WTC11 (cell line): ENCODE results near the gene EMP1. TPM values are rescaled to one million over a fixed set of nuclear protein-coding genes. Genes with fewer than 3 reads are reported as not detected.

Experiments used
- ATAC-seq: fragments of 200-7000 bp; cut with Tn5 transposase; 2 replicates; pipeline ENCODE4 v1.10.0; 2021; ENCODE audit warnings: mild to moderate bottlenecking, moderate library complexity
- CTCF ChIA-PET: fragments of 300-600 bp; sonication (Branson Sonifier 250); formaldehyde crosslinking; loops from one replicate; lab custom pipeline; 2021; ENCODE audit warnings: antibody characterized with exemption; lab: Charles Lee
- POLR2A ChIA-PET: fragments of 350-600 bp; sonication (Branson Sonifier 250); formaldehyde crosslinking; loops from one replicate; lab custom pipeline; 2021; ENCODE audit warnings: antibody characterized with exemption; lab: Charles Lee
- DNase-seq: peaks from one replicate; pipeline ENCODE4 v3.0.0; 2021; ENCODE audit warnings: low spot score
- H3K27ac Mint-ChIP-seq: 2 replicates; pipeline ENCODE4 v1.8.0; 2021; ENCODE audit warnings: mixed read lengths
- H3K27me3 Mint-ChIP-seq: 2 replicates; pipeline ENCODE4 v1.8.0; 2021; ENCODE audit warnings: low read depth, mild to moderate bottlenecking, moderate library complexity, mixed read lengths
- H3K36me3 Mint-ChIP-seq: 2 replicates; pipeline ENCODE4 v1.8.0; 2021; ENCODE audit warnings: mixed read lengths
- H3K4me1 Mint-ChIP-seq: 2 replicates; pipeline ENCODE4 v1.8.0; 2022; ENCODE audit warnings: mixed read lengths
- H3K4me3 Mint-ChIP-seq: 2 replicates; pipeline ENCODE4 v1.8.0; 2021; ENCODE audit warnings: mild to moderate bottlenecking, moderate library complexity, mixed read lengths
- H3K9me3 Mint-ChIP-seq: 2 replicates; pipeline ENCODE4 v1.8.0; 2021; ENCODE audit warnings: mixed read lengths
- AR ChIP-seq: fragments of 250-450 bp; sonication (Bioruptor Pico); IDR thresholded peaks from 2 replicates; pipeline ENCODE4 v1.9.0; 2021; ENCODE audit warnings: mild to moderate bottlenecking
- ATF1 ChIP-seq: sonication (generic); formaldehyde crosslinking; IDR thresholded peaks from 2 replicates; pipeline ENCODE4 v1.8.1; 2023; ENCODE audit warnings: mild to moderate bottlenecking, moderate library complexity, missing genetic modification reagents
- ATF3 ChIP-seq: sonication (generic); formaldehyde crosslinking; conservative IDR thresholded peaks from 2 replicates; pipeline ENCODE4 v1.8.1; 2022; ENCODE audit warnings: mild to moderate bottlenecking, missing genetic modification reagents
- CREM ChIP-seq: sonication (generic); formaldehyde crosslinking; IDR thresholded peaks from 2 replicates; pipeline ENCODE4 v1.8.1; 2022; ENCODE audit warnings: mild to moderate bottlenecking, missing genetic modification reagents, moderate library complexity
- ERG ChIP-seq: fragments of 250-450 bp; sonication (Bioruptor Pico); IDR thresholded peaks from 2 replicates; pipeline ENCODE4 v1.8.0; 2021; ENCODE audit warnings: mild to moderate bottlenecking
- ESRRA ChIP-seq: sonication (generic); formaldehyde crosslinking; IDR thresholded peaks from 2 replicates; pipeline ENCODE4 v1.8.1; 2022; ENCODE audit warnings: mild to moderate bottlenecking, missing genetic modification reagents, borderline replicate concordance
- ETV6 ChIP-seq: sonication (generic); formaldehyde crosslinking; IDR thresholded peaks from 2 replicates; pipeline ENCODE4 v1.8.1; 2022; ENCODE audit warnings: mild to moderate bottlenecking, missing genetic modification reagents
- GTF2I ChIP-seq: fragments of 250-450 bp; sonication (Bioruptor Pico); conservative IDR thresholded peaks from 2 replicates; pipeline ENCODE4 v1.4.0; 2021; ENCODE audit warnings: mild to moderate bottlenecking
- MLX ChIP-seq: sonication (generic); formaldehyde crosslinking; IDR thresholded peaks from 2 replicates; pipeline ENCODE4 v1.8.1; 2023; ENCODE audit warnings: mild to moderate bottlenecking, missing genetic modification reagents, moderate library complexity
- NR1H2 ChIP-seq: sonication (generic); formaldehyde crosslinking; IDR thresholded peaks from 2 replicates; pipeline ENCODE4 v1.9.0; 2021; ENCODE audit warnings: mild to moderate bottlenecking, moderate library complexity, missing genetic modification reagents
- RORB ChIP-seq: fragments of 250-450 bp; sonication (Bioruptor Pico); IDR thresholded peaks from 2 replicates; pipeline ENCODE4 v1.9.0; 2021; ENCODE audit warnings: mild to moderate bottlenecking
- SMAD3 ChIP-seq: sonication (generic); formaldehyde crosslinking; IDR thresholded peaks from 2 replicates; pipeline ENCODE4 v1.8.0; 2022; ENCODE audit warnings: missing genetic modification reagents, mild to moderate bottlenecking, borderline replicate concordance
- SMAD4 ChIP-seq: sonication (generic); formaldehyde crosslinking; IDR thresholded peaks from 2 replicates; pipeline ENCODE4 v1.8.0; 2022; ENCODE audit warnings: mild to moderate bottlenecking, missing genetic modification reagents
- TCF7 ChIP-seq: sonication (generic); formaldehyde crosslinking; IDR thresholded peaks from 2 replicates; pipeline ENCODE4 v1.8.0; 2022; ENCODE audit warnings: mild to moderate bottlenecking, low read depth, missing genetic modification reagents, moderate library complexity
- ZNF121 ChIP-seq: sonication (generic); formaldehyde crosslinking; IDR thresholded peaks from 2 replicates; pipeline ENCODE4 v1.8.0; 2023; ENCODE audit warnings: missing genetic modification reagents
- ZNF232 ChIP-seq: sonication (generic); formaldehyde crosslinking; IDR thresholded peaks from 2 replicates; pipeline ENCODE4 v1.8.0; 2022; ENCODE audit warnings: mild to moderate bottlenecking, missing genetic modification reagents
- ZNF396 ChIP-seq: fragments of 250-450 bp; sonication (Bioruptor Pico); IDR thresholded peaks from 2 replicates; pipeline ENCODE4 v1.8.0; 2021; ENCODE audit warnings: mild to moderate bottlenecking, moderate library complexity, borderline replicate concordance
- total RNA-seq: library from RNA; stranded (reverse); gene quantifications from 3 replicates; pipeline ENCODE4 v1.2.3, GENCODE V29; 2021
- TF ChIP-seq, protein P1 (sequence below): sonication (generic); formaldehyde crosslinking; IDR thresholded peaks from 2 replicates; pipeline ENCODE4 v1.8.0; 2023; ENCODE audit warnings: missing genetic modification reagents
- TF ChIP-seq, protein P2 (sequence below): sonication (generic); formaldehyde crosslinking; IDR thresholded peaks from 2 replicates; pipeline ENCODE4 v1.8.0; 2022; ENCODE audit warnings: mild to moderate bottlenecking, missing genetic modification reagents
- TF ChIP-seq, protein P3 (sequence below): fragments of 250-450 bp; sonication (Bioruptor Pico); conservative IDR thresholded peaks from 2 replicates; pipeline ENCODE4 v1.9.0; 2021; ENCODE audit warnings: mild to moderate bottlenecking
- TF ChIP-seq, protein P4 (sequence below): sonication (generic); formaldehyde crosslinking; IDR thresholded peaks from 2 replicates; pipeline ENCODE4 v1.8.0; 2022; ENCODE audit warnings: mild to moderate bottlenecking, missing genetic modification reagents
- TF ChIP-seq, protein P5 (sequence below): sonication (generic); formaldehyde crosslinking; IDR thresholded peaks from 2 replicates; pipeline ENCODE4 v1.8.1; 2023; ENCODE audit warnings: mild to moderate bottlenecking, missing genetic modification reagents, moderate library complexity

Gene EMP1
- total RNA-seq, 1 experiment from 2014 or later, result 1.4 TPM

DNA sequence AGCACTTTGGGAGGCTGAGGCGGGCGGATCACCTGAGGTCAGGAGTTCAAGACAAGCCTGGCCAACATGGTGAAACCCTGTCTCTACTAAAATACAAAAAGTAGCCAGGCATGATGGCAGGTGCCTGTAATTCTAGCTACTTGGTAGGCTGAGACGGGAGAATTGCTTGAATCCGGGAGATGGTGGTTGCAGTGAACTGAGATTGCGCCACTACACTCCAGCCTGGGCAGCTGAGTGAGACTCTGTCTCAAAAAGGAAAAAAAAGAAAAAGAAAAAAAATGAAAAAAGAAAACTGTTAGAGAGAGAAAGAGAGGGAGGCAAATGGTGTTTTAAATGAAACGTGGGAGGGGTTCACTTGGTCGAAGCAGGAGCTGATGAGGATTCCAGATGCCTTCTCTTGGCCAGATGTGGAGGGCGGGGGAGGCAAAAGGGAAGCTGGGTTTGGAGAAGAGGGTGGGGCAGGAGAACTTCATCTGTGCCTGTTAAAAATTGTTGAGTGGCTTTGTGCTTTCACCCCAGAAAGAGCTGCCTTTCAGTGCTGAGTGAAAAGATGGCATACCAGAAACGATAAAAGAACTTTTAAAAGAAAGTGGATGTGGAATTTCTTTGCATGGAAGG, 1.1 kb downstream of the EMP1 start (continued):
- TF ChIP-seq, protein P1, sequence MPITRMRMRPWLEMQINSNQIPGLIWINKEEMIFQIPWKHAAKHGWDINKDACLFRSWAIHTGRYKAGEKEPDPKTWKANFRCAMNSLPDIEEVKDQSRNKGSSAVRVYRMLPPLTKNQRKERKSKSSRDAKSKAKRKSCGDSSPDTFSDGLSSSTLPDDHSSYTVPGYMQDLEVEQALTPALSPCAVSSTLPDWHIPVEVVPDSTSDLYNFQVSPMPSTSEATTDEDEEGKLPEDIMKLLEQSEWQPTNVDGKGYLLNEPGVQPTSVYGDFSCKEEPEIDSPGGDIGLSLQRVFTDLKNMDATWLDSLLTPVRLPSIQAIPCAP (CRISPR knock-in tag), result no peak
- TF ChIP-seq ATF3 (CRISPR knock-in tag), result no peak

- POLR2A ChIA-PET, result no interaction called here
- Mint-ChIP-seq H3K9me3 (no peaks in the 10 kb centered on the region), H3K4me3 (no peak overlapping the region), H3K27ac (no peak overlapping the region), H3K4me1 (peaks cover 72% of the 10 kb centered on the region), H3K36me3 (no peaks in the 10 kb centered on the region), H3K27me3 (peaks cover 7% of the 10 kb centered on the region)
- DNase-seq (no peak), ATAC-seq (no peak)
- CTCF ChIA-PET, result interaction anchor here (0.5 to 1.4 kb wide), 5 partner anchors 10 to 282 kb away, joined by 3 to 5 read pairs (median 3); no protein-coding TSS in a partner anchor
- TF ChIP-seq CREM (CRISPR knock-in tag) (no peak), ZNF232 (CRISPR knock-in tag) (no peak), AR (CRISPR knock-in tag) (no peak), ETV6 (CRISPR knock-in tag) (no peak), TCF7 (CRISPR knock-in tag) (no peak), SMAD3 (CRISPR knock-in tag) (no peak), ERG (CRISPR knock-in tag) (no peak), ATF1 (CRISPR knock-in tag) (no peak), RORB (no peak)
- TF ChIP-seq, protein P2, sequence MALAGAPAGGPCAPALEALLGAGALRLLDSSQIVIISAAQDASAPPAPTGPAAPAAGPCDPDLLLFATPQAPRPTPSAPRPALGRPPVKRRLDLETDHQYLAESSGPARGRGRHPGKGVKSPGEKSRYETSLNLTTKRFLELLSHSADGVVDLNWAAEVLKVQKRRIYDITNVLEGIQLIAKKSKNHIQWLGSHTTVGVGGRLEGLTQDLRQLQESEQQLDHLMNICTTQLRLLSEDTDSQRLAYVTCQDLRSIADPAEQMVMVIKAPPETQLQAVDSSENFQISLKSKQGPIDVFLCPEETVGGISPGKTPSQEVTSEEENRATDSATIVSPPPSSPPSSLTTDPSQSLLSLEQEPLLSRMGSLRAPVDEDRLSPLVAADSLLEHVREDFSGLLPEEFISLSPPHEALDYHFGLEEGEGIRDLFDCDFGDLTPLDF (CRISPR knock-in tag), result no peak
- TF ChIP-seq, protein P3, sequence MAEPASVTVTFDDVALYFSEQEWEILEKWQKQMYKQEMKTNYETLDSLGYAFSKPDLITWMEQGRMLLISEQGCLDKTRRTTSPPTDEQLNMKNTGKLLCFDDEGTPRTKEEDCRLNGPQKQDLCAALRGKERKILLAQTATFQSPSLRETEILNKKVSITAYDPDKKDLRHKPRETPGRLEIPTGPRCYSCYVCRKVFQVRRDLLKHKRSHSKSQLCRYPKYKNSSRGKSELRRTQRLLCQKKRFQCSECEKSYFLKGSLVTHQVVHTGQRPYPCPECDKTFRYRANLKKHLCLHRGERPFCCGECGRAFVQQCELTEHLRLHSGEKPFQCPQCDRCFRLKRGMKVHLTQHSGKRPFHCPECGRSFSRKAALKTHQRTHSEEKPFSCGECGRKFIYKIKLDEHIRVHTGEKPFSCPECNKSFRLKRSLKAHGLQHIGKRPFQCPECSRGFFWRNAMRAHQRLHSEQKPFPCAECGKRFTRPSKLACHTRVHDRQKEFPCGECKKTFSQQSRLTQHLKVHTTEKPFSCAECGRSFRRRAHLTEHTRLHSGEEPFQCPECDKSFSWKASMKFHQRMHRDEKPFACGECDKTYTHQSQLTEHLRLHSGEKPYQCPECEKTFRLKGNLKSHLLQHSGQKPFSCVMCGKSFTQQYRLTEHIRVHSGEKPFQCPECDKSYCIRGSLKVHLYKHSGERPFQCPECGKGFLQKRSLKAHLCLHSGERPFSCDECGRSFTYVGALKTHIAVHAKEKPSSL (CRISPR knock-in tag), result no peak
Measured at GRCh38 chr12:13198241-13198640, 1.7 kb downstream of the EMP1 start.

GRCh38 chr12:13198876-13199275, 2.4 kb downstream of the EMP1 start:
- ChIA-PET CTCF (interaction anchor here (0.6 to 0.7 kb wide), 2 partner anchors 10 to 100 kb away, joined by 3 read pairs; no protein-coding TSS in a partner anchor), POLR2A (no interaction called here)
- H3K4me1 Mint-ChIP-seq, result peaks cover 73% of the 10 kb centered on the region
- no peaks in the 10 kb centered on the region for H3K36me3 Mint-ChIP-seq
- no peak overlapping the region for H3K27ac Mint-ChIP-seq
- H3K27me3 Mint-ChIP-seq, result peaks cover 7% of the 10 kb centered on the region
- DNase-seq, result no peak
- no peak overlapping the region for H3K4me3 Mint-ChIP-seq
- H3K9me3 Mint-ChIP-seq, result no peaks in the 10 kb centered on the region
- no peak for ATAC-seq
- TF ChIP-seq, protein P4, sequence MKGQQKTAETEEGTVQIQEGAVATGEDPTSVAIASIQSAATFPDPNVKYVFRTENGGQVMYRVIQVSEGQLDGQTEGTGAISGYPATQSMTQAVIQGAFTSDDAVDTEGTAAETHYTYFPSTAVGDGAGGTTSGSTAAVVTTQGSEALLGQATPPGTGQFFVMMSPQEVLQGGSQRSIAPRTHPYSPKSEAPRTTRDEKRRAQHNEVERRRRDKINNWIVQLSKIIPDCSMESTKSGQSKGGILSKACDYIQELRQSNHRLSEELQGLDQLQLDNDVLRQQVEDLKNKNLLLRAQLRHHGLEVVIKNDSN (CRISPR knock-in tag), result no peak
- no peak for TF ChIP-seq NR1H2 (CRISPR knock-in tag)
- TF ChIP-seq SMAD4, result no peak
- no peak for TF ChIP-seq ZNF121 (CRISPR knock-in tag)
- no peak for TF ChIP-seq GTF2I (CRISPR knock-in tag)
- TF ChIP-seq TCF7 (CRISPR knock-in tag), result no peak
- no peak for TF ChIP-seq ESRRA
- TF ChIP-seq ZNF396, result no peak
- TF ChIP-seq, protein P5, sequence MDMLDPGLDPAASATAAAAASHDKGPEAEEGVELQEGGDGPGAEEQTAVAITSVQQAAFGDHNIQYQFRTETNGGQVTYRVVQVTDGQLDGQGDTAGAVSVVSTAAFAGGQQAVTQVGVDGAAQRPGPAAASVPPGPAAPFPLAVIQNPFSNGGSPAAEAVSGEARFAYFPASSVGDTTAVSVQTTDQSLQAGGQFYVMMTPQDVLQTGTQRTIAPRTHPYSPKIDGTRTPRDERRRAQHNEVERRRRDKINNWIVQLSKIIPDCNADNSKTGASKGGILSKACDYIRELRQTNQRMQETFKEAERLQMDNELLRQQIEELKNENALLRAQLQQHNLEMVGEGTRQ, result no peak
- TF ChIP-seq MLX (CRISPR knock-in tag), result no peak
